Adrenal gland (tissue), 5 donors: ENCODE results near the gene RAF1.

Source experiments
- POLR2A ChIP-seq, 2 donors: fragments of 450-650 bp; IDR thresholded peaks; one replicate each; pipeline ENCODE4 v1.6.1; 2017; ENCODE audit warnings: antibody characterized with exemption in 2 of 2, mild to moderate bottlenecking in 2 of 2, moderate library complexity in 1 of 2
- TF ChIP-seq, protein P1 (sequence below), 6 experiments: fragments of 450-650 bp in 4 of 6; fragments of 200-600 bp in 2 of 6; sonication (generic) in 1 of 6; IDR thresholded peaks; 1 replicate in 5 of 6; 2 replicates in 1 of 6; pipeline versions ENCODE4 v1.5.1 to v1.8.0; 2016 to 2021; ENCODE audit warnings: antibody characterized with exemption in 6 of 6, mild to moderate bottlenecking in 2 of 6, moderate library complexity in 1 of 6
- donor health status: DM: no; HTN: no; CAD: no.

DNA sequence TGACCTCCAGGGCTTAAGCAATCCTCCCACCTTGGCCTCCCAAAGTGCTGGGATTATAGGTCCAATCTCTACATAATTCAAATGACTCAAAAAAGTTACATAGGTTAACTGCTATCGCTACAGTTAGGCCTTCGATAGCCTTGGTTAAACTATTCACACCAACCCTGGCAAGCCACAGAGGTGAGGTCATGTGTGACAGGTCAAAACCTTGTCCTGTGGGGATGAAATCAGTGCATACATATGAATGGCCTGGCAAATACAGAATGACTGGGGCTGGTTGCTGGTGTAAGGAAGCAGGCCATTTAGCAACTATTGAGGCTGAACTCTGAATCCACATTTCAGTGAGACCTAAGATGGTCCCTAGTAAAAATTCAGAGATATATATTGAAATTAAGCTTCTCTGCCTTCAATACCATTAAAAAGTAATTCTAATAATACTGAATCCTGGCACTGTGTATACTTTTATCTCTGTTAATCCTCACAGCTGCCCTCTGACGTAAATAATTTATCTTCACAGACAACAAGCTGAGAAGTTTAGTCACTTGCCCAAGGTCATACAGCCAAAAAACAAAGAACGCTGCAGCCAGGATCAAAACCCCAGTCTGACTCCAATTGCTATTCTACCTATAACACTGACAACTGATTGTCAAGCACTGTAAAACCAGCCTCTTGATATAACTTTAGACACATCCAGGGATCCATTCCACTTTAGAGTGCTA lies 71.8 kb downstream of the RAF1 start:
- TF ChIP-seq, protein P1, sequence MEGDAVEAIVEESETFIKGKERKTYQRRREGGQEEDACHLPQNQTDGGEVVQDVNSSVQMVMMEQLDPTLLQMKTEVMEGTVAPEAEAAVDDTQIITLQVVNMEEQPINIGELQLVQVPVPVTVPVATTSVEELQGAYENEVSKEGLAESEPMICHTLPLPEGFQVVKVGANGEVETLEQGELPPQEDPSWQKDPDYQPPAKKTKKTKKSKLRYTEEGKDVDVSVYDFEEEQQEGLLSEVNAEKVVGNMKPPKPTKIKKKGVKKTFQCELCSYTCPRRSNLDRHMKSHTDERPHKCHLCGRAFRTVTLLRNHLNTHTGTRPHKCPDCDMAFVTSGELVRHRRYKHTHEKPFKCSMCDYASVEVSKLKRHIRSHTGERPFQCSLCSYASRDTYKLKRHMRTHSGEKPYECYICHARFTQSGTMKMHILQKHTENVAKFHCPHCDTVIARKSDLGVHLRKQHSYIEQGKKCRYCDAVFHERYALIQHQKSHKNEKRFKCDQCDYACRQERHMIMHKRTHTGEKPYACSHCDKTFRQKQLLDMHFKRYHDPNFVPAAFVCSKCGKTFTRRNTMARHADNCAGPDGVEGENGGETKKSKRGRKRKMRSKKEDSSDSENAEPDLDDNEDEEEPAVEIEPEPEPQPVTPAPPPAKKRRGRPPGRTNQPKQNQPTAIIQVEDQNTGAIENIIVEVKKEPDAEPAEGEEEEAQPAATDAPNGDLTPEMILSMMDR (IDR thresholded peaks at IDR 0.05): no peak
- no peak for TF ChIP-seq POLR2A (IDR thresholded peaks at IDR 0.05)
